Hepatocyte (in vitro differentiated cells): Measurements from ENCODE around the gene SKP1. TPM values are rescaled to one million over a fixed set of nuclear protein-coding genes. Genes with fewer than 3 reads are reported as not detected.

Source experiments
- DNase-seq: peaks from one replicate; pipeline ENCODE4 v3.0.0-alpha.2; 2016; ENCODE audit warnings: low spot score
- H2AFZ ChIP-seq: fragments of 200-600 bp; sonication (generic); 2 replicates; pipeline ENCODE4 v1.6.0; 2016; ENCODE audit warnings: antibody characterized with exemption, mild to moderate bottlenecking
- H3K27ac ChIP-seq: fragments of 200-600 bp; sonication (generic); 2 replicates; pipeline ENCODE4 v1.5.1; 2016; ENCODE audit warnings: mild to moderate bottlenecking
- H3K27me3 ChIP-seq: fragments of 200-600 bp; sonication (generic); 2 replicates; pipeline ENCODE4 v1.6.1; 2016
- H3K36me3 ChIP-seq: fragments of 200-600 bp; sonication (generic); replicated peaks from 2 replicates; pipeline ENCODE4 v1.5.1; 2016; ENCODE audit warnings: low read depth; ENCODE audit not compliant: insufficient read depth
- H3K4me1 ChIP-seq: fragments of 200-600 bp; sonication (generic); 2 replicates; pipeline ENCODE4 v1.5.1; 2016; ENCODE audit warnings: mild to moderate bottlenecking, moderate library complexity; ENCODE audit not compliant: insufficient read depth
- H3K4me2 ChIP-seq: fragments of 200-600 bp; sonication (generic); 2 replicates; pipeline ENCODE4 v1.6.0; 2016
- H3K4me3 ChIP-seq: fragments of 200-600 bp; sonication (generic); 2 replicates; pipeline ENCODE4 v1.5.1; 2016; ENCODE audit warnings: mild to moderate bottlenecking
- H3K79me2 ChIP-seq: fragments of 200-600 bp; sonication (generic); 2 replicates; pipeline ENCODE4 v1.6.0; 2017; ENCODE audit warnings: mild to moderate bottlenecking
- H3K9me2 ChIP-seq: fragments of 200-600 bp; sonication (generic); replicated peaks from 2 replicates; pipeline ENCODE4 v1.6.0; 2017; ENCODE audit warnings: mild to moderate bottlenecking; ENCODE audit not compliant: insufficient read depth
- H3K9me3 ChIP-seq: fragments of 200-600 bp; sonication (generic); 2 replicates; pipeline ENCODE4 v1.5.1; 2016; ENCODE audit warnings: low read depth, mild to moderate bottlenecking
- H4K20me1 ChIP-seq: fragments of 200-600 bp; sonication (generic); 2 replicates; pipeline ENCODE4 v1.6.0; 2016; ENCODE audit warnings: mild to moderate bottlenecking; ENCODE audit not compliant: insufficient read depth, poor library complexity, severe bottlenecking
- EZH2 ChIP-seq: fragments of 200-600 bp; sonication (generic); IDR thresholded peaks from 2 replicates; pipeline ENCODE4 v1.6.1; 2016; ENCODE audit warnings: antibody characterized with exemption, mild to moderate bottlenecking, borderline replicate concordance
- EZH2phosphoT487 ChIP-seq: fragments of 200-600 bp; sonication (generic); IDR thresholded peaks from one replicate; pipeline ENCODE4 v1.6.1; 2018; ENCODE audit warnings: antibody characterized with exemption, mild to moderate bottlenecking, low read depth, moderate library complexity; ENCODE audit not compliant: unreplicated experiment, severe bottlenecking
- WGBS: methylation state at CpG from one replicate; pipeline ENCODE4 v1.1.6; 2016; ENCODE audit warnings: low lambda C conversion rate; ENCODE audit errors: missing lambda C conversion rate; 5-methylcytosine and 5-hydroxymethylcytosine counted together
- microRNA-seq: library from miRNA; unstranded; fragments of <30 nt; microRNA quantifications from one replicate; pipeline ENCODE4, GENCODE V29; 2017
- polyA plus RNA-seq: library from polyadenylated mRNA; unstranded; fragments of >200 nt; fragmentation: Nextera tagmentation; extraction: Ambion mirVana; gene quantifications from 2 replicates; pipeline ENCODE4 v1.2.1, GENCODE V29; 2016
- small RNA-seq: library from RNA; depleted of rRNA; stranded (forward); fragments of <200 nt; gene quantifications from one replicate; pipeline ENCODE3, GENCODE V24; 2014
- total RNA-seq: library from RNA; depleted of rRNA; stranded (reverse); fragments of >200 nt; gene quantifications from 2 replicates; pipeline ENCODE4 v1.2.3, GENCODE V29; 2014
- TF ChIP-seq, protein P1 (sequence below): fragments of 200-600 bp; sonication (generic); IDR thresholded peaks from 2 replicates; pipeline ENCODE4 v1.5.1; 2016; ENCODE audit warnings: antibody characterized with exemption, mild to moderate bottlenecking; ENCODE audit not compliant: poor library complexity

SKP1 gene
- total and polyA plus RNA-seq, 2 experiments from 2014 or later = 543 to 723 TPM

DNA sequence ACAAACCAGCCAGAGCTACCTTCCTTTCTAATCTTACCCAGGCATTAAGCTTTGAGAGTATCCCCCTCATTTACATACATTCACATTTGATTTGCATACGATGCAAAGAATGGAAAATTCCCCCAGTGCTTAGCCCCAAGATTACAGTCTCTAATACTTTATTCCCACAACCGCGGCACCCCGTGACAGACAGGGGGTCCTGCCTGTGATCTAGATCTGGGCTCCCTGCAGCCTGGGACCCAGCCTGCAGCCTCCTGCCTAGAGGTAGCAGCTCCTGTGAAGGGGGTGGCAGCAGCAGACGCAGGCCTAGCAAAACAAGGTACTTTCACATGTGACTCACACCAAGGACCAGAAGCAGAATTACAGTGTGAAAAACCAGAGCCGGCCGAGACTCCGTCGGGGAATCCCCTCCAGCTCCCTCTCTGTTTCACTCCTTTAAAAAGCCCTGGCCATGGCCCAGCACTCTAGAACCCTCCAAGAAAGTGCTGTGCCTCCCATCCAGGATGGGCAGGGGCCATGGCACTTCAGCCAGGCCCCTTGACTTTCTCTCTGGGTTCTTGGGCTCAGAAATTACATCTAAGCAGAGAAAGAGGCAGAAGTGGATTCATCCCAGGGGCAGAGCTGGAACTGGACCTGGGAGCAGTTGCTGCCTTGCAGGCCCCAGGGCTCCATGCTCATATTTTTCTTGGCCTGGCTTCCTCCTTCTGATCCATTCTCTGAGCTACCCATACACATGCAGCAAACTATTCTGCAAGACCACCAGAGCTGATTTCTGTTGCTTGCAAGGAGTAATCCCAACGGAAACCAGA, 76.3 kb downstream of the SKP1 start:
- peak; percentile 63 for DNase-seq
- Histone ChIP-seq H3K79me2 (no peaks in the 10 kb centered on the region), H3K4me2 (no peak overlapping the region), H3K36me3 (no peaks in the 10 kb centered on the region), H3K27ac (peak overlapping the region; percentile 44), H3K4me1 (peaks cover 20% of the 10 kb centered on the region), H3K9me3 (no peaks in the 10 kb centered on the region), H2AFZ (no peak overlapping the region), H3K9me2 (no peaks in the 10 kb centered on the region), H3K27me3 (no peaks in the 10 kb centered on the region), H4K20me1 (no peaks in the 10 kb centered on the region), H3K4me3 (no peak overlapping the region)
- TF ChIP-seq EZH2 (no peak), EZH2phosphoT487 (no peak)
- TF ChIP-seq, protein P1, sequence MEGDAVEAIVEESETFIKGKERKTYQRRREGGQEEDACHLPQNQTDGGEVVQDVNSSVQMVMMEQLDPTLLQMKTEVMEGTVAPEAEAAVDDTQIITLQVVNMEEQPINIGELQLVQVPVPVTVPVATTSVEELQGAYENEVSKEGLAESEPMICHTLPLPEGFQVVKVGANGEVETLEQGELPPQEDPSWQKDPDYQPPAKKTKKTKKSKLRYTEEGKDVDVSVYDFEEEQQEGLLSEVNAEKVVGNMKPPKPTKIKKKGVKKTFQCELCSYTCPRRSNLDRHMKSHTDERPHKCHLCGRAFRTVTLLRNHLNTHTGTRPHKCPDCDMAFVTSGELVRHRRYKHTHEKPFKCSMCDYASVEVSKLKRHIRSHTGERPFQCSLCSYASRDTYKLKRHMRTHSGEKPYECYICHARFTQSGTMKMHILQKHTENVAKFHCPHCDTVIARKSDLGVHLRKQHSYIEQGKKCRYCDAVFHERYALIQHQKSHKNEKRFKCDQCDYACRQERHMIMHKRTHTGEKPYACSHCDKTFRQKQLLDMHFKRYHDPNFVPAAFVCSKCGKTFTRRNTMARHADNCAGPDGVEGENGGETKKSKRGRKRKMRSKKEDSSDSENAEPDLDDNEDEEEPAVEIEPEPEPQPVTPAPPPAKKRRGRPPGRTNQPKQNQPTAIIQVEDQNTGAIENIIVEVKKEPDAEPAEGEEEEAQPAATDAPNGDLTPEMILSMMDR = no peak
- 55% methylated on average over 10 of the region's 10 CpGs for WGBS

DNA sequence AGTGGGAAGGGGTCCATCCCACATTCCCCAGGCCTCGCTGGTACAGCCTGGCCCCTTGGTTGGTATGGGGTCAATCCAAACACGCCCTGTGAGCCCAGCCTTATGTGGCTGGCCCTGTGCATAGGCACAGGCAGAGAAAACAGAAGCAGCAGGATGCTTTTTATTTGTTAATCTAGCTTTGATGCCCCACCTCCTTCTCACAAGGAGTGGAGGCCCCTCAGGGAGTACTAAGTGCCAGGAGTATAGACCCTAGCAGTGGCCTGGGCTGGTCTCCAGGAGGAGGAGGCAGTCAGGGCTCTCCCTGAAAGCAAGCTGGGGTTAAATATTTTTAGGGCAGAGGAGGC, 76.8 kb downstream of the SKP1 start:
- Histone ChIP-seq H4K20me1 (no peaks in the 10 kb centered on the region), H3K4me2 (no peak overlapping the region), H3K79me2 (no peaks in the 10 kb centered on the region), H3K9me2 (no peaks in the 10 kb centered on the region), H3K27me3 (no peaks in the 10 kb centered on the region), H3K4me1 (peaks cover 23% of the 10 kb centered on the region), H2AFZ (no peak overlapping the region), H3K9me3 (no peaks in the 10 kb centered on the region), H3K36me3 (no peaks in the 10 kb centered on the region), H3K27ac (peak overlapping the region; percentile 4), H3K4me3 (no peak overlapping the region)
- 96% methylated on average over 2 of the region's 2 CpGs for WGBS
- no peak for DNase-seq
- TF ChIP-seq EZH2phosphoT487 (no peak), EZH2 (no peak)
- TF ChIP-seq, protein P1 = no peak

DNA sequence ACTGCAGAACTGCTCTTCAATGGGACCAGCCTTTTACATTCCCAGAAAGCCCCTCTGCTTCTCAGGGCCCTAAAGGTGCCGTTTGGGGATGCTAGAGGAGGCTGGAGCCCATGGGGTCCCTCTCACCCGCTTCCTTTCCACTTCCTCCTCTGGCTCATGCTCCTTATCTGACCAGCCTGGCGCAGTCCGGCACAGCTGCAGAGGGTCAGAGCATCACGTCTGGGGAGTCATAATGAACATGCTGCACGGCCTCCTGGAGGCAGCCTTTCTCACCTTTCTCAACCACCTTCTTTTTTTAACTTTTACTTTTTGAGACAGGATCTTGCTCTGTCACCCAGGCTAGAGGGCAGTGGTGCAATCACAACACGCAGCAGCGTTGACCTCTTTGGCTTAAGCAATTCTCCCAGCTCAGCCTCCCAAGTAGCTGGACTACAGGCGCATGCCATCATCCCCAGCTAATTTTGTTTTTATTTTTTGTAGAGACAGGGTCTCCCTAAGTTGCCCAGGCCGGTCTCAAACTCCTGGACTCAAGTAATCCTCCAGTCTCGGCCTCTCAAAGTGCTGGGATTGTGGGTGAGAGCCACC, 77.4 kb downstream of the SKP1 start:
- 75% methylated on average over 11 of the region's 11 CpGs for WGBS
- peaks cover 27% of the 10 kb centered on the region for H3K4me1 ChIP-seq

More for the DNA sequence above, 77.4 kb downstream of the SKP1 start:
- H3K36me3 ChIP-seq = no peaks in the 10 kb centered on the region
- TF ChIP-seq, protein P1 = no peak
- TF ChIP-seq EZH2phosphoT487 = no peak
- no peaks in the 10 kb centered on the region for H4K20me1 ChIP-seq
- H3K79me2 ChIP-seq = no peaks in the 10 kb centered on the region
- no peak overlapping the region for H2AFZ ChIP-seq
- H3K4me2 ChIP-seq = no peak overlapping the region
- no peak for DNase-seq
- no peaks in the 10 kb centered on the region for H3K9me3 ChIP-seq
- H3K27ac ChIP-seq = peak overlapping the region; percentile 68
- H3K27me3 ChIP-seq = no peaks in the 10 kb centered on the region
- H3K4me3 ChIP-seq = no peak overlapping the region
- H3K9me2 ChIP-seq = no peaks in the 10 kb centered on the region

Small RNA genes lying within 50 kb of the gene (microRNA-seq; reads per million reads assigned to microRNA genes)
- gene MIR3661 = 1.8 reads per million

Small RNA genes lying within 50 kb of the gene (small RNA-seq; reads per million reads assigned to genes)
- gene MIR3661 = not detected

Other genes starting within 250 kb of the SKP1 start
- 124 and 126 TPM in 2 replicates for gene C5orf15, start 208.3 kb downstream of the SKP1 start, total RNA-seq
- 76.6 and 77.4 TPM in 2 replicates for gene C5orf15, start 208.3 kb downstream of the SKP1 start, polyA plus RNA-seq
- 282 and 286 TPM in 2 replicates for gene VDAC1, start 172.0 kb downstream of the SKP1 start, total RNA-seq
- 196 and 216 TPM in 2 replicates for gene VDAC1, start 172.0 kb downstream of the SKP1 start, polyA plus RNA-seq
- 5.1 and 7.5 TPM in 2 replicates for gene TCF7, start 62.3 kb downstream of the SKP1 start, total RNA-seq
- gene TCF7, start 62.3 kb downstream of the SKP1 start, polyA plus RNA-seq = 5.7 and 8.1 TPM in 2 replicates
- 186 and 195 TPM in 2 replicates for gene PPP2CA, start 49.1 kb upstream of the SKP1 start, total RNA-seq
- 232 and 249 TPM in 2 replicates for gene PPP2CA, start 49.1 kb upstream of the SKP1 start, polyA plus RNA-seq
- 1.4 and 3.4 TPM in 2 replicates for gene CDKL3, start 190.2 kb upstream of the SKP1 start, total RNA-seq
- gene CDKL3, start 190.2 kb upstream of the SKP1 start, polyA plus RNA-seq = 1.1 and 1.4 TPM in 2 replicates
- 78.9 and 82.0 TPM in 2 replicates for gene UBE2B, start 194.6 kb upstream of the SKP1 start, total RNA-seq
- 117 and 128 TPM in 2 replicates for gene UBE2B, start 194.6 kb upstream of the SKP1 start, polyA plus RNA-seq
- 24.1 and 34.4 TPM in 2 replicates for gene CDKN2AIPNL, start 234.9 kb upstream of the SKP1 start, total RNA-seq
- gene CDKN2AIPNL, start 234.9 kb upstream of the SKP1 start, polyA plus RNA-seq = 29.9 and 30.0 TPM in 2 replicates